ENCODE measurements around the gene INPP4A. TPM values are rescaled to one million over a fixed set of nuclear protein-coding genes. Genes with fewer than 3 reads are reported as not detected.
A peak's percentile ranks its signal among the peaks of the same experiment; 100 is the strongest.

Gene INPP4A
- total and polyA plus RNA-seq, 10 of the 15 experiments (the other 5 are each of a cell fraction or from before 2014, with no cell fraction given): 4.7 to 62.3 (median 36.9) TPM

DNA sequence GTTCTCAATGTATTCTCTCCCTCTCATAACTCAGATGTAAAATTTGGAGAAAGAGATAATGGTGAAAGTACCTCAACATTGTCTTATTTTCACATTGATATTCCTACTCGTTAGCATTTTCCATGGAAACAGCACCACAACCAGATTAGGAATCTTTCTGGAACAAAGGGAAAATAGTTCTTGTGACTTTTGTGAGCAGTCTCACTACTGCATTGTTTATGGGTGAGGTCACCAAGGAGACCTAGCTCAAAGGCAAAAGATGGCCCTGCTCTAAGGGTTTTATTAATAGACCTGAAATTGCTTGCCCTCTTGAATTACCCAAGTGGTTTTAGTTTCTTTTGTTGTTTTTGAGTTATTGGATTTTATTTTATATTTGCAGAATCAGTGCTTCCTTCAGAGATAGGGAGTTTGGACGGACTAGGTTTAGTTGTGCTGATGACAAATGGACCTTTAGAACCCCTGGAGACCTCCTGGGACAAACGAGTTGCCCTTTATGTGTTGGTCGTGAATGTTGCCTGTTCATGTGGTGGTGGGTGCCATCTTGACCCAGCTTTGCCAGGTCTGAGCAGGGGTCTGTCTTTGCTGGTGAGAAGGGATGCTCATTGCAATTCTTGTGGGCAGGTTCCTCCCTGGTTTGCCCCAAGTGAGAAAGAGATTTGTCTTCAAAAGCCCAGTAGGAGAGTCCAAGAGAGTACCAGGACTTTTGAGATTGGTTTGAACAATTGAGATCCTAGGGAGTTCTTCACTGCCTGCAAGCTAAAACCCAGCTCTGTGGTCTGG lies 58.1 kb downstream of the INPP4A start:
- BruUV-seq (replicated peaks): no TSS peak
- peak; percentile 31 for FAIRE-seq
- RAD21 ChIA-PET (ENCODE audit: unreplicated experiment): interaction anchor here (0.7 kb wide), 1 partner anchor 9 kb away, joined by 3 read pairs; no protein-coding TSS in a partner anchor

More for the DNA sequence above, 58.1 kb downstream of the INPP4A start:
- POLR2A ChIA-PET: interaction anchor here (1.1 to 1.9 kb wide), 4 partner anchors 13 to 31 kb away, joined by 3 to 7 read pairs (median 4); no protein-coding TSS in a partner anchor
- SMC1A ChIA-PET (ENCODE audit: uncharacterized antibody, unreplicated experiment): interaction anchor here (1.0 to 1.6 kb wide), 9 partner anchors 12 to 91 kb away, joined by 3 to 5 read pairs (median 4); no protein-coding TSS in a partner anchor
- TF ChIP-seq KAT2A (conservative IDR thresholded peaks at IDR 0.05; ENCODE audit: control insufficient read depth, low read depth, low read length) (no peak), ZNF24 (IDR thresholded peaks at IDR 0.05) (no peak), SREBF1 (IDR thresholded peaks at IDR 0.05; ENCODE audit: low read length) (no peak), PRDM15 (CRISPR knock-in tag; IDR thresholded peaks at IDR 0.05) (no peak), LARP7 (IDR thresholded peaks at IDR 0.05) (no peak), CHD1 (IDR thresholded peaks at IDR 0.05; ENCODE audit: low read depth, low read length) (no peak), TBL1XR1 (IDR thresholded peaks at IDR 0.05; ENCODE audit: low read depth, low read length) (no peak)
- ATAC-seq (peak; percentile 66), DNase-seq (ENCODE audit: low read depth, low spot score) (no peak)
- Histone ChIP-seq H3K9ac (ENCODE audit: control insufficient read depth, insufficient read depth, low read length) (no peak overlapping the region), H3K79me2 (ENCODE audit: control insufficient read depth, insufficient read depth, low read length) (peaks cover 35% of the 10 kb centered on the region), H3K9me3 (replicated peaks; ENCODE audit: control insufficient read depth, insufficient read depth, low read length) (peaks cover 3% of the 10 kb centered on the region; the same call in 1 of the 3 replicates), H3K4me1 (ENCODE audit: control insufficient read depth, insufficient read depth, low read length) (peaks cover 28% of the 10 kb centered on the region), H4K20me1 (ENCODE audit: control insufficient read depth, insufficient read depth) (peaks cover 7% of the 10 kb centered on the region), H2AFZ (ENCODE audit: control insufficient read depth, low read depth, low read length) (no peak overlapping the region), H3K36me3 (ENCODE audit: control insufficient read depth in 2 of 2, insufficient read depth in 2 of 2, low read length in 1 of 2) (peaks cover 14 to 29% of the 10 kb centered on the region in 2 experiments), H3K27me3 (replicated peaks in 1 of 2; ENCODE audit: control insufficient read depth in 2 of 2, insufficient read depth in 2 of 2, low read length in 1 of 2) (no peaks in the 10 kb centered on the region), H3K4me3 (no peak overlapping the region), H3K4me2 (ENCODE audit: control insufficient read depth, insufficient read depth) (no peak overlapping the region), H3K27ac (ENCODE audit: control insufficient read depth, insufficient read depth) (peak overlapping the region; percentile 4; the same call in 1 of the 2 replicates)
- intact Hi-C loops (cut with micrococcal nuclease; ENCODE audit: unreplicated experiment) (no loop called here), in situ Hi-C loops (cut with MboI) (no loop called here)
- CTCF ChIA-PET: interaction anchor here (0.6 to 1.5 kb wide), 3 partner anchors 9 to 60 kb away, joined by 3 to 7 read pairs (median 4); no protein-coding TSS in a partner anchor
- 92% methylated on average over 4 of the region's 4 CpGs for WGBS (ENCODE audit: insufficient coverage, insufficient replicate concordance, low lambda C conversion rate, missing lambda C conversion rate)

Data from GM12878 (cell line).